GM18909 (cell line): ENCODE data around the gene FBXO38.

ENCODE experiments used
- ATAC-seq: cut with Tn5 transposase; IDR thresholded peaks from one replicate; pipeline ENCODE4 v1.9.1; 2021; ENCODE audit warnings: mild to moderate bottlenecking; ENCODE audit not compliant: unreplicated experiment, poor library complexity

The FBXO38 gene

GRCh38 chr5:148383564-148384379, at the start of gene FBXO38:
Gene FBXO38 (plus strand): TSS chr5:148383958. CDS start chr5:148394777, 10,819 bp downstream.
- ATAC-seq: peak; percentile 99

- ATAC-seq: no peak
Measured at GRCh38 chr5:148335259-148335658, 48.5 kb upstream of the FBXO38 start, which contains the start of gene SPINK9. Gene SPINK9 (plus strand): TSS chr5:148335559. CDS start chr5:148335614, 55 bp downstream.

- peak; percentile 85 for ATAC-seq
Measured at GRCh38 chr5:148336704-148337435, 46.9 kb upstream of the FBXO38 start.

GRCh38 chr5:148342371-148343045, 41.2 kb upstream of the FBXO38 start:
- ATAC-seq: no peak

GRCh38 chr5:148343046-148343407, 40.7 kb upstream of the FBXO38 start:
- ATAC-seq: no peak

- ATAC-seq: no peak
Measured at GRCh38 chr5:148343603-148344487, 39.9 kb upstream of the FBXO38 start.

- ATAC-seq: no peak
Measured at GRCh38 chr5:148347706-148348105, 36.1 kb upstream of the FBXO38 start.

GRCh38 chr5:148352696-148353095, 31.1 kb upstream of the FBXO38 start:
- ATAC-seq: no peak

- no peak for ATAC-seq
Measured at GRCh38 chr5:148353634-148354033, 30.1 kb upstream of the FBXO38 start.

- ATAC-seq: no peak
Measured at GRCh38 chr5:148364343-148364742, 19.4 kb upstream of the FBXO38 start.

- no peak for ATAC-seq
Measured at GRCh38 chr5:148368299-148368698, 15.5 kb upstream of the FBXO38 start.

- ATAC-seq: no peak
Measured at GRCh38 chr5:148372166-148372725, 11.5 kb upstream of the FBXO38 start.

- ATAC-seq: no peak
Measured at GRCh38 chr5:148372893-148373292, 10.9 kb upstream of the FBXO38 start.

- ATAC-seq: peak; percentile 90
Measured at GRCh38 chr5:148374690-148375360, 8.9 kb upstream of the FBXO38 start.

- ATAC-seq: no peak
Measured at GRCh38 chr5:148376198-148376597, 7.6 kb upstream of the FBXO38 start.

- ATAC-seq: no peak
Measured at GRCh38 chr5:148378670-148379069, 5.1 kb upstream of the FBXO38 start.

- no peak for ATAC-seq
Measured at GRCh38 chr5:148379340-148379739, 4.4 kb upstream of the FBXO38 start.

- no peak for ATAC-seq
Measured at GRCh38 chr5:148381906-148382305, 1.9 kb upstream of the FBXO38 start.

GRCh38 chr5:148382961-148383360, 797 bp upstream of the FBXO38 start:
- no peak for ATAC-seq
